ENCODE results near the gene ATXN3L. TPM values are rescaled to one million over a fixed set of nuclear protein-coding genes. Genes with fewer than 3 reads are reported as not detected.
A peak's percentile ranks its signal among the peaks of the same experiment; 100 is the strongest.

Gene ATXN3L
- total RNA-seq, 1 donor from 2014 or later = not detected

- Histone ChIP-seq H3K36me3 (ENCODE audit: control insufficient read depth, insufficient read depth, low read length) (no peaks in the 10 kb centered on the region), H3K27me3 (ENCODE audit: control insufficient read depth, insufficient read depth, low read length) (no peaks in the 10 kb centered on the region), H3K4me3 (ENCODE audit: low read depth, low read length) (no peak overlapping the region)
- DNase-seq (ENCODE audit: low read depth) (no peak), FAIRE-seq (no peak)
- no peak for TF ChIP-seq CTCF (IDR thresholded peaks at IDR 0.05; ENCODE audit: insufficient read depth, low read length, severe bottlenecking)
Observed at GRCh38 chrX:13285229-13285628, 34.6 kb downstream of the ATXN3L start.

GRCh38 chrX:13284570-13284969 lies 35.3 kb downstream of the ATXN3L start:
- H3K36me3 ChIP-seq (ENCODE audit: control insufficient read depth, insufficient read depth, low read length) = no peaks in the 10 kb centered on the region
- no peaks in the 10 kb centered on the region for H3K27me3 ChIP-seq (ENCODE audit: control insufficient read depth, insufficient read depth, low read length)
- no peak for TF ChIP-seq CTCF (IDR thresholded peaks at IDR 0.05; ENCODE audit: insufficient read depth, low read length, severe bottlenecking)
- no peak for FAIRE-seq
- no peak overlapping the region for H3K4me3 ChIP-seq (ENCODE audit: low read depth, low read length)
- DNase-seq (ENCODE audit: low read depth) = no peak

GRCh38 chrX:13283950-13284546 lies 35.8 kb downstream of the ATXN3L start:
- Histone ChIP-seq H3K27me3 (ENCODE audit: control insufficient read depth, insufficient read depth, low read length) (no peaks in the 10 kb centered on the region), H3K4me3 (ENCODE audit: low read depth, low read length) (no peak overlapping the region), H3K36me3 (ENCODE audit: control insufficient read depth, insufficient read depth, low read length) (no peaks in the 10 kb centered on the region)
- TF ChIP-seq CTCF (IDR thresholded peaks at IDR 0.05; ENCODE audit: insufficient read depth, low read length, severe bottlenecking) = no peak
- no peak for FAIRE-seq
- DNase-seq (ENCODE audit: low read depth) = peak; percentile 81

GRCh38 chrX:13283512-13283911 lies 36.3 kb downstream of the ATXN3L start:
- Histone ChIP-seq H3K27me3 (ENCODE audit: control insufficient read depth, insufficient read depth, low read length) (no peaks in the 10 kb centered on the region), H3K4me3 (ENCODE audit: low read depth, low read length) (no peak overlapping the region), H3K36me3 (ENCODE audit: control insufficient read depth, insufficient read depth, low read length) (no peaks in the 10 kb centered on the region)
- no peak for TF ChIP-seq CTCF (IDR thresholded peaks at IDR 0.05; ENCODE audit: insufficient read depth, low read length, severe bottlenecking)
- FAIRE-seq = no peak
- DNase-seq (ENCODE audit: low read depth) = no peak

GRCh38 chrX:13281289-13281688 lies 38.6 kb downstream of the ATXN3L start:
- Histone ChIP-seq H3K36me3 (ENCODE audit: control insufficient read depth, insufficient read depth, low read length) (no peaks in the 10 kb centered on the region), H3K27me3 (ENCODE audit: control insufficient read depth, insufficient read depth, low read length) (no peaks in the 10 kb centered on the region), H3K4me3 (ENCODE audit: low read depth, low read length) (no peak overlapping the region)
- no peak for TF ChIP-seq CTCF (IDR thresholded peaks at IDR 0.05; ENCODE audit: insufficient read depth, low read length, severe bottlenecking)
- DNase-seq (ENCODE audit: low read depth) (no peak), FAIRE-seq (no peak)

Data from bronchial epithelial cell (primary cell).